NB4 (cell line): Measurements from ENCODE around the gene AIP.

Source experiments
- DNase-seq: peaks from one replicate; pipeline ENCODE4 v3.0.0; 2010; ENCODE audit warnings: low read depth
- H3K4me3 ChIP-seq: one replicate; pipeline ENCODE4 v1.5.1; 2011; ENCODE audit warnings: mild to moderate bottlenecking, low read depth, low read length, moderate library complexity
- CTCF ChIP-seq: IDR thresholded peaks from one replicate; pipeline ENCODE4 v1.5.1; 2012; ENCODE audit warnings: low read depth, low read length
- MAX ChIP-seq: IDR thresholded peaks from 2 replicates; pipeline ENCODE4 v1.6.1; 2011; ENCODE audit warnings: low read depth, low read length
- MYC ChIP-seq: IDR thresholded peaks from 2 replicates; pipeline ENCODE4 v1.6.1; 2011; ENCODE audit warnings: low read depth, low read length
- POLR2A ChIP-seq: IDR thresholded peaks from 2 replicates; pipeline ENCODE4 v1.6.1; 2011; ENCODE audit warnings: mild to moderate bottlenecking; ENCODE audit not compliant: insufficient read length; ENCODE audit errors: extremely low read depth

AIP gene

GRCh38 chr11:67519726-67520125 is 36.9 kb downstream of the AIP start:
- no peak overlapping the region for H3K4me3 ChIP-seq
- no peak for DNase-seq
- TF ChIP-seq POLR2A (no peak), MAX (no peak), CTCF (no peak), MYC (no peak)

- TF ChIP-seq CTCF (no peak), POLR2A (no peak), MAX (no peak), MYC (no peak)
- no peak for DNase-seq
- H3K4me3 ChIP-seq = no peak overlapping the region
Observed at GRCh38 chr11:67520856-67521824, 38.3 kb downstream of the AIP start.

GRCh38 chr11:67521924-67522323 is 39.1 kb downstream of the AIP start:
- H3K4me3 ChIP-seq = no peak overlapping the region
- TF ChIP-seq MAX = no peak
- no peak for TF ChIP-seq POLR2A
- TF ChIP-seq CTCF = no peak
- TF ChIP-seq MYC = no peak
- DNase-seq = no peak

GRCh38 chr11:67522338-67522737 is 39.5 kb downstream of the AIP start:
- no peak overlapping the region for H3K4me3 ChIP-seq
- no peak for DNase-seq
- TF ChIP-seq MAX (no peak), POLR2A (no peak), CTCF (no peak), MYC (no peak)

- no peak within 1 kb of the TSS for H3K4me3 ChIP-seq
- DNase-seq = no peak
- TF ChIP-seq POLR2A (no peak), MYC (no peak), MAX (no peak), CTCF (no peak)
Observed at GRCh38 chr11:67522844-67523555, 40.2 kb downstream of the AIP start, which contains the start of gene CABP2. CABP2 (minus strand) TSS chr11:67523446; CDS start chr11:67523326, 120 bp downstream.
